ENCODE data around the gene TNRC18. TPM values are rescaled to one million over a fixed set of nuclear protein-coding genes. Genes with fewer than 3 reads are reported as not detected.
A peak's percentile ranks its signal among the peaks of the same experiment; 100 is the strongest.

The TNRC18 gene
- total RNA-seq, 6 donors from 2014 or later: 101 to 617 (median 128) TPM

DNA sequence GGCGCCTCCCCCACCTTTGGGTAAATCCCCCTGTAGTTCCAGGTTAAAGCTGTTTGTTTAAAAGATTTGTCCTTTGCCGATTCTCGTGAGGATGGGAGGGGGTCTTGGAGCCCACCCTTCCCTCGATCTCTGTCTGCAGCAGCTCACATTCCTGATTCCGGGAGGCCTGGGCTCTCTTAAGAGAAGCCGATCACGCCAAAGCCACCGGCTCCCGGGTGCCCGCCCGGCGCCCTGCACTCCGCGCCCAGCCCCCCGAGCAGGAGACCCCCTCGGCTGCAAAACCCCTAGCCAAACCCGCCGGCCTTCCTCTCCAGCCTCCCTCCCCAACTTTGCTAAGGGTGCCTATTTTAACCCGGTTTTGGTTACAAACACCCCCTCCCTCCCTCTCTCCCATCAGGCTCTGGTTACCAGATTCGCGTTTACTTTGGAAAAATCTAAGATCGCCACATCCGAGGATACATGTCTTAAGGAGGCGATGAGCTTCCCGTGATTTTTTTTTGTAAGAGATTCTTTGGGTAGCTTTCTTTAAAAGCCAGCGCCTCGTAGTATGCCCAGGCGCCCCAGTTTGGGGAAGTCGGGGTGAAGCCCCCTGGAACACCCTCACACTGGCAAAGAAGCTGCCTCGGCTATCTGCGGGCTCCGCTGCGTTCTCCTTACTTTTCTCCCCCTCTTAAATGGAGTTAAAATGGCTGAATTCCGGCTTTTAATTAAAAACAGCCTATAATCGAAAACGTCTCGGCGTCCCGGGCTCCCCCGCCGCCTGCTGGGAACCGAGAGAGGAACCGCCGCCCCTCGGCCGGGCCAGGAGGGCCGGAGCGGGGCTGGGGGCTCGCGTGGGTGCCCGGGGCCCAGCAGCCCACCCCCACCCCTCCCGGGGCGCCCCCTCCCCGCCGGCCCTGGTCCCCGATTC is 983 bp downstream of the TNRC18 start:
- DNase-seq (peak in 1 of 2 donors; percentile 85), ATAC-seq (ENCODE audit: low FRiP score in 2 of 2) (no peak)
- Histone ChIP-seq H3K27me3 (no peaks in the 10 kb centered on the region), H3K36me3 (no peaks in the 10 kb centered on the region), H3K27ac (peak overlapping the region; percentile 99), H3K9me3 (no peaks in the 10 kb centered on the region), H3K4me3 (peak overlapping the region; percentile 55 to 93 (median 84)), H3K4me1 (peaks cover 16 to 43% (median 20%) of the 10 kb centered on the region in 4 donors)
- TF ChIP-seq, protein P1, sequence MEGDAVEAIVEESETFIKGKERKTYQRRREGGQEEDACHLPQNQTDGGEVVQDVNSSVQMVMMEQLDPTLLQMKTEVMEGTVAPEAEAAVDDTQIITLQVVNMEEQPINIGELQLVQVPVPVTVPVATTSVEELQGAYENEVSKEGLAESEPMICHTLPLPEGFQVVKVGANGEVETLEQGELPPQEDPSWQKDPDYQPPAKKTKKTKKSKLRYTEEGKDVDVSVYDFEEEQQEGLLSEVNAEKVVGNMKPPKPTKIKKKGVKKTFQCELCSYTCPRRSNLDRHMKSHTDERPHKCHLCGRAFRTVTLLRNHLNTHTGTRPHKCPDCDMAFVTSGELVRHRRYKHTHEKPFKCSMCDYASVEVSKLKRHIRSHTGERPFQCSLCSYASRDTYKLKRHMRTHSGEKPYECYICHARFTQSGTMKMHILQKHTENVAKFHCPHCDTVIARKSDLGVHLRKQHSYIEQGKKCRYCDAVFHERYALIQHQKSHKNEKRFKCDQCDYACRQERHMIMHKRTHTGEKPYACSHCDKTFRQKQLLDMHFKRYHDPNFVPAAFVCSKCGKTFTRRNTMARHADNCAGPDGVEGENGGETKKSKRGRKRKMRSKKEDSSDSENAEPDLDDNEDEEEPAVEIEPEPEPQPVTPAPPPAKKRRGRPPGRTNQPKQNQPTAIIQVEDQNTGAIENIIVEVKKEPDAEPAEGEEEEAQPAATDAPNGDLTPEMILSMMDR (IDR thresholded peaks at IDR 0.05): no peak
- TF ChIP-seq POLR2AphosphoS5 (IDR thresholded peaks at IDR 0.05) (no peak), EP300 (IDR thresholded peaks at IDR 0.05) (no peak)
- WGBS, 2 donors: 0 to 1% methylated on average over 28 to 51 of the region's 56 CpGs

DNA sequence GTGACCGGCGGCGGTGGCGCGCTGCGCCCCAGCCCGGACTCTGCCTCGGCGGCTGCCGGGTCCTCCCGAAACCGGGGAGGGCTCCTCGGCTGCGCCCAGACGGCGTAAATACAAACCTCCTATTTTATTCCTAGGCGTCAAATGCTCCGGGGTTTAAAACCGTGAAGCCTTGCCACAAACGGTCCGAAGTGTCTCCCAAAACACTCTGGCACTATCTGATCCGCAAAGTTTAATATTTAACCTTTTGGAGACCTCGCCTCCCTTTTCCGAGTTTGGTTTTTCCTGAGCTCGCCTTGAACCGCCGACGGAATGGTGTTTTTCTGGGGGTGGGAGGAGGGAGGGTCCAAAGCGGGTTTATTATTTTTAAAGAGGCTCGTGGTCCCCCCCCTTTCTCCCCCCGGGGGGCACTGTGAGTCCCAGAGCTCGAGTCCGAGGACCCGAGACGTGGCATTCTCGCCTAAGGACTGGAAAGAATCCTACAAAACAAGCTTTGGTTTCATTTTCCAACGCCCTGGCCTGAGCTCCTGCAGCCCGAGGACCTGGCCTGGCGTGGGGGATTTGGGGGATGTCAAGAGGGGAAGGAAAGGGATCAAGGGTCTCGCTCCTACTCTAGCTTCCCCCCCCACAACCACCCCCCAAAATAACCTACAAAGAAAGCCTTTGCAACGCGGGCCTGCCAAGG is 1.8 kb downstream of the TNRC18 start:
- H3K4me3 ChIP-seq: peak overlapping the region; percentile 55 to 93 (median 84)
- peaks cover 20 to 44% (median 25%) of the 10 kb centered on the region in 4 donors for H3K4me1 ChIP-seq
- H3K27ac ChIP-seq: peak overlapping the region; percentile 99
- no peak for ATAC-seq (ENCODE audit: low FRiP score in 2 of 2)
- WGBS, 2 donors: 0% methylated on average over 30 to 42 of the region's 42 CpGs
- H3K36me3 ChIP-seq: no peaks in the 10 kb centered on the region
- DNase-seq: peak; percentile 84 to 86
- H3K9me3 ChIP-seq: no peaks in the 10 kb centered on the region
- no peak for TF ChIP-seq EP300 (IDR thresholded peaks at IDR 0.05)
- TF ChIP-seq, protein P1 (IDR thresholded peaks at IDR 0.05): no peak
- TF ChIP-seq POLR2A (IDR thresholded peaks at IDR 0.05): peak in 1 of 4 donors; percentile 65
- TF ChIP-seq POLR2AphosphoS5 (IDR thresholded peaks at IDR 0.05): peak in 1 of 2 donors; percentile 80
- H3K27me3 ChIP-seq: no peaks in the 10 kb centered on the region

DNA sequence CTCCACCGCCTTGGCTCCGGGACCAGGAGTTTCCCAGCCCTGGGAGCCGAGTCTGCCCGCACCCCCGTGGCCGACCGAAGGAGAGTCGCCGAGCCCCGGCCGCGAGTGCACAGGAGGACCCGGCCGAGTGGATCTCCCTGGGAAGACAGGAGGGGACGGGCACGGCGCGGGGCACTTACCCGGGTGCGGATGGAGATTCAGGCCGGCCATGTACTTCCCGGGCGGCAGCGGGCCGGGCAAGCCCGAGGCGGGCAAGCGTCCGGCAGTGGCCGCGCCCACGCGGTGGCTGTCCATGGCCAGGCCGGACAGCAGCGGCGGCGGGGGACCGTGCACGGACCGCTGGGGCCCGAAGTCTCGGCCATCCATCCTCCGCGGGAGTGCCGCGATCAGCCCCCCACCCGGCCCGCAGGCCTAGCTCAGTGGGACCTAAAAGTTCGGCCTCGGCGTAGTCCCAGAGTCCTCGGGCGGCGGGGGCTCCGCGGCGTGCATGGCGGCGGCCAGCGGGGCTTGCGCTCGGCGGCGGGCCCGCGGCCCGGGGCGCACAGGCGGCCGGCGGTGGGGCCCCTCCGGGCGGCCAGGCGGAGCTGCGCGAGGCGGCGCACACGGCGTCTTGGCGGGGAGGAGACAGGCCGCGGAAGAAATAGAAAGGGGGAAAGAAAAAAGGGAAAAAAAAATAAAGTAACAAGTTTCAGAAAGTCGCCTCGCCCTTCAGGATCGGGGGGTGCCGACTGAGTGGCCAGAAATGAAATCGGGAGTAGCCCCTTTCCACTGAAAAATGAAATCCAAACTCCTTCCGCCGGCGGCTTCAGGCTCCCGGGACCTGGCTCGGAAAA is 2.5 kb downstream of the TNRC18 start:
- H3K4me1 ChIP-seq: peaks cover 20 to 40% (median 25%) of the 10 kb centered on the region in 4 donors
- no peaks in the 10 kb centered on the region for H3K36me3 ChIP-seq
- peak overlapping the region; percentile 99 for H3K27ac ChIP-seq
- TF ChIP-seq EP300 (IDR thresholded peaks at IDR 0.05): no peak
- TF ChIP-seq POLR2A (IDR thresholded peaks at IDR 0.05): no peak
- no peak for TF ChIP-seq POLR2AphosphoS5 (IDR thresholded peaks at IDR 0.05)
- TF ChIP-seq, protein P1 (IDR thresholded peaks at IDR 0.05): no peak
- WGBS, 2 donors: 0 to 1% methylated on average over 41 to 55 of the region's 93 CpGs
- no peaks in the 10 kb centered on the region for H3K27me3 ChIP-seq
- ATAC-seq (ENCODE audit: low FRiP score in 2 of 2) (no peak), DNase-seq (peak in 1 of 2 donors; percentile 91)
- H3K9me3 ChIP-seq: no peaks in the 10 kb centered on the region
- H3K4me3 ChIP-seq: peak overlapping the region; percentile 55 to 93 (median 84)

DNA sequence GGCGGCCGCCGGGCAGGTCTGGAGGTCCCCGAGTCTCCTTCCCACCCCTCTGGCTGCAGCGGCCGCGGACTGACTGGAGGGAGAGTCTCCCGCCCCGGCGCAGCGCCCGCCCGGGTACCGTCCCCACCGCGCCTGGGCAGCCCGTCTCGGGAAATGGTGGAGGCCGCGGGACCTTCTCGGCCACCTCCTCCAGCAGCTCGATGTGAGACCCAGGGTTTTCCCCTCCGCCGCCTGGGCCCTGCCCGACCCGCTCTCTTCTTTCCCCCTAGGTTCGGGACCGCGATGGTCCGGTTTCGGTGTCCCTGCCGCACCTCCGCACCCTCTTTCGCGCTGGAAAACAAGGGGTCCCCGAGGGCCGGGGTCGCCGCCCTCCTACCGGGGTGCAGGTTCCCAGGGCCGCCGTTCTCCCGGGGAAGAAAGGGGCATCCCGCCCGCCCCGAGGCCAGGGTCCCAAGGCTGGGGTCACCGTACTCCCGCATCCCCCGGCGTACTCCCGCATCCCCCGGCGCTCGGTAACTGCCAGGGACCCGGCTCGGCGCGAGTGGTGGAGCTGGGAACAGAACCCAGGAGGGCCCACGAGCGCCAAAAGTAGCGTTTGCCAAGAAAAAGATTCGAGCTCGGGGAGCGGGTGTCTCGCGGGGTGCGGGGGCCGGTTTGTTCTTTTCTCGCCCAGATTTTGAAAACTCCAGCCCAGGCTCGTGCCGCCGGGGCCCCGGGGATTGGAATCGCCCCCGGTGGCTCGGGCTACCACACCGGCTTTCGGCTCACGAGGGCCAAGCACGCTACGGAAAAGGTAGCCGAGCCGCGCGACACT is 3.4 kb downstream of the TNRC18 start:
- 1 to 2% methylated on average over 18 to 38 of the region's 85 CpGs for WGBS, 2 donors
- peak in 1 of 2 donors; percentile 89 for DNase-seq
- ATAC-seq (ENCODE audit: low FRiP score in 2 of 2): peak in 1 of 2 donors; percentile 0
- Histone ChIP-seq H3K36me3 (no peaks in the 10 kb centered on the region), H3K9me3 (no peaks in the 10 kb centered on the region), H3K27me3 (no peaks in the 10 kb centered on the region), H3K4me3 (peak overlapping the region; percentile 40 to 89 (median 66)), H3K4me1 (peaks cover 20 to 40% (median 25%) of the 10 kb centered on the region in 4 donors), H3K27ac (peak overlapping the region; percentile 99)
- TF ChIP-seq POLR2AphosphoS5 (IDR thresholded peaks at IDR 0.05) (no peak), POLR2A (IDR thresholded peaks at IDR 0.05) (peak in 2 of 4 donors; percentile 6 to 15), EP300 (IDR thresholded peaks at IDR 0.05) (no peak)
- TF ChIP-seq, protein P1 (IDR thresholded peaks at IDR 0.05): no peak
